CMK (cell line): Measurements from ENCODE around the gene MIB1.
"Not testable (repeated sequence)": the region's sequence is repeated elsewhere in the genome, so short reads cannot be mapped to it uniquely, and the experiment has no call there.

Experiments
- DNase-seq: peaks from one replicate; pipeline ENCODE4 v3.0.0-alpha.2; 2010; ENCODE audit warnings: low read depth

The MIB1 gene

GRCh38 chr18:21740538-21741311 is at the start of gene MIB1:
Gene MIB1, plus strand, starts transcription at chr18:21740792. Its CDS starts 792 bp downstream, at chr18:21741584.
- peak; percentile 82 for DNase-seq

GRCh38 chr18:21693322-21693721 is 47.3 kb upstream of the MIB1 start:
- DNase-seq = no peak

GRCh38 chr18:21700528-21701075 is 40.0 kb upstream of the MIB1 start:
- DNase-seq = no peak

GRCh38 chr18:21701621-21702020 is 39.0 kb upstream of the MIB1 start:
- no peak for DNase-seq

GRCh38 chr18:21702602-21703001 is 38.0 kb upstream of the MIB1 start:
- no peak for DNase-seq

- no peak for DNase-seq
These were observed 37.3 kb upstream of the MIB1 start for GRCh38 chr18:21703241-21703820.

- DNase-seq = peak; percentile 49
These were observed 35.8 kb upstream of the MIB1 start, which contains the start of gene ABHD3 for GRCh38 chr18:21704603-21705364. Gene ABHD3, minus strand, starts transcription at chr18:21704774. Its CDS starts 109 bp downstream, at chr18:21704665.

- no peak for DNase-seq
These were observed 34.2 kb upstream of the MIB1 start for GRCh38 chr18:21706386-21706865.

GRCh38 chr18:21707130-21707529 is 33.5 kb upstream of the MIB1 start:
- not testable (repeated sequence) for DNase-seq

GRCh38 chr18:21714474-21714873 is 26.1 kb upstream of the MIB1 start:
- no peak for DNase-seq

GRCh38 chr18:21722687-21723086 is 17.9 kb upstream of the MIB1 start:
- DNase-seq = no peak

- DNase-seq = no peak
These were observed 15.4 kb upstream of the MIB1 start for GRCh38 chr18:21725201-21725600.

- no peak for DNase-seq
These were observed 12.9 kb upstream of the MIB1 start for GRCh38 chr18:21727702-21728101.

- no peak for DNase-seq
These were observed 7.6 kb upstream of the MIB1 start for GRCh38 chr18:21733011-21733410.

- peak; percentile 67 for DNase-seq
These were observed 5.1 kb upstream of the MIB1 start for GRCh38 chr18:21735452-21736015.

GRCh38 chr18:21736926-21737325 is 3.7 kb upstream of the MIB1 start:
- DNase-seq = not testable (repeated sequence)

- DNase-seq = peak; percentile 62
These were observed 721 bp upstream of the MIB1 start for GRCh38 chr18:21739604-21740537.

GRCh38 chr18:21741312-21741561 is 645 bp downstream of the MIB1 start:
- DNase-seq = no peak

- no peak for DNase-seq
These were observed 1.1 kb downstream of the MIB1 start for GRCh38 chr18:21741562-21742314.

GRCh38 chr18:21742315-21742687 is 1.7 kb downstream of the MIB1 start:
- DNase-seq = no peak
